H9 (cell line): Measurements from ENCODE around the gene CDCP1. TPM values are rescaled to one million over a fixed set of nuclear protein-coding genes. Genes with fewer than 3 reads are reported as not detected.

Source experiments
- DNase-seq: peaks from one replicate; pipeline ENCODE4 v3.0.0-alpha.2; 2017
- H2AFZ ChIP-seq: one replicate; pipeline ENCODE4 v1.6.1; 2013; ENCODE audit warnings: mild to moderate bottlenecking, low read length, control low read depth, moderate library complexity
- H2AK5ac ChIP-seq: 2 replicates; pipeline ENCODE4 v1.6.1; 2013; ENCODE audit warnings: low read length, control low read depth, mixed read lengths; ENCODE audit not compliant: insufficient read length
- H2BK120ac ChIP-seq: one replicate; pipeline ENCODE4 v1.6.1; 2013; ENCODE audit warnings: low read depth, mild to moderate bottlenecking, low read length, control low read depth, inconsistent platforms; ENCODE audit not compliant: poor library complexity, severe bottlenecking
- H2BK12ac ChIP-seq: 2 replicates; pipeline ENCODE4 v1.6.1; 2013; ENCODE audit warnings: low read length, control low read depth, mixed read lengths, low read depth; ENCODE audit not compliant: insufficient read length
- H2BK15ac ChIP-seq: 2 replicates; pipeline ENCODE4 v1.6.1; 2013; ENCODE audit warnings: low read depth, low read length, control low read depth
- H2BK20ac ChIP-seq: one replicate; pipeline ENCODE4 v1.6.1; 2013; ENCODE audit warnings: low read depth, mild to moderate bottlenecking, low read length, control low read depth, inconsistent platforms; ENCODE audit not compliant: poor library complexity, severe bottlenecking
- H2BK5ac ChIP-seq: 2 replicates; pipeline ENCODE4 v1.6.1; 2013; ENCODE audit warnings: low read length, control low read depth, mixed read lengths; ENCODE audit not compliant: insufficient read length
- H3K14ac ChIP-seq: 2 replicates; pipeline ENCODE4 v1.6.1; 2013; ENCODE audit warnings: low read length, control low read depth; ENCODE audit not compliant: insufficient read depth
- H3K18ac ChIP-seq: 2 replicates; pipeline ENCODE4 v1.6.1; 2013; ENCODE audit warnings: low read depth, mild to moderate bottlenecking, mixed read lengths, low read length, control low read depth; ENCODE audit not compliant: insufficient read length
- H3K23ac ChIP-seq: 2 replicates; pipeline ENCODE4 v1.6.1; 2013; ENCODE audit warnings: low read length, control low read depth, mixed read lengths, low read depth; ENCODE audit not compliant: insufficient read length
- H3K23me2 ChIP-seq: 2 replicates; pipeline ENCODE4 v1.6.1; 2013; ENCODE audit warnings: low read depth, mild to moderate bottlenecking, mixed read lengths, low read length, control low read depth; ENCODE audit not compliant: insufficient read length, poor library complexity, severe bottlenecking
- H3K27ac ChIP-seq: 2 replicates; pipeline ENCODE4 v1.5.1; 2013; ENCODE audit warnings: low read length, control low read depth, mixed read lengths, low read depth; ENCODE audit not compliant: insufficient read length
- H3K27me3 ChIP-seq: 2 replicates; pipeline ENCODE4 v1.6.1; 2013; ENCODE audit warnings: low read length, control low read depth, inconsistent platforms; ENCODE audit not compliant: insufficient read depth
- H3K4ac ChIP-seq: 2 replicates; pipeline ENCODE4 v1.6.1; 2013; ENCODE audit warnings: low read depth, mild to moderate bottlenecking, control low read depth, inconsistent platforms, low read length, moderate library complexity
- H3K4me1 ChIP-seq: 2 replicates; pipeline ENCODE4 v1.6.1; 2013; ENCODE audit warnings: low read length, control low read depth, inconsistent platforms; ENCODE audit not compliant: insufficient read depth
- H3K4me2 ChIP-seq: 2 replicates; pipeline ENCODE4 v1.6.1; 2013; ENCODE audit warnings: low read length, control low read depth, mixed read lengths; ENCODE audit not compliant: insufficient read length, insufficient read depth
- H3K56ac ChIP-seq: 2 replicates; pipeline ENCODE4 v1.6.1; 2013; ENCODE audit warnings: low read depth, mild to moderate bottlenecking, mixed read lengths, low read length, control low read depth; ENCODE audit not compliant: insufficient read length
- H3K79me1 ChIP-seq: 2 replicates; pipeline ENCODE4 v1.6.1; 2013; ENCODE audit warnings: low read depth, mild to moderate bottlenecking, moderate library complexity, low read length, control low read depth, inconsistent platforms; ENCODE audit not compliant: insufficient read depth, poor library complexity, severe bottlenecking
- H3K79me2 ChIP-seq: 2 replicates; pipeline ENCODE4 v1.6.1; 2013; ENCODE audit warnings: low read length, control low read depth, inconsistent platforms; ENCODE audit not compliant: insufficient read depth
- H3K9ac ChIP-seq: 2 replicates; pipeline ENCODE4 v1.6.1; 2013; ENCODE audit warnings: low read length, control low read depth, mixed read lengths; ENCODE audit not compliant: insufficient read length; ENCODE audit errors: extremely low read depth
- H3K9me3 ChIP-seq: one replicate; pipeline ENCODE4 v1.6.1; 2013; ENCODE audit warnings: low read depth, low read length, inconsistent platforms; ENCODE audit not compliant: control insufficient read depth
- H3T11ph ChIP-seq: one replicate; pipeline ENCODE4 v1.6.1; 2013; ENCODE audit warnings: mild to moderate bottlenecking, low read length, control low read depth, inconsistent platforms
- H4K20me1 ChIP-seq: one replicate; pipeline ENCODE4 v1.6.1; 2013; ENCODE audit not compliant: control insufficient read depth, insufficient read length, insufficient read depth
- H4K5ac ChIP-seq: 2 replicates; pipeline ENCODE4 v1.6.1; 2013; ENCODE audit warnings: low read depth, mild to moderate bottlenecking, mixed read lengths, low read length, control low read depth; ENCODE audit not compliant: insufficient read length
- H4K8ac ChIP-seq: replicated peaks from 2 replicates; pipeline ENCODE4 v1.6.1; 2013; ENCODE audit warnings: low read length, control low read depth, mixed read lengths, low read depth; ENCODE audit not compliant: insufficient read length
- H4K91ac ChIP-seq: 2 replicates; pipeline ENCODE4 v1.6.1; 2013; ENCODE audit warnings: low read depth, mild to moderate bottlenecking, moderate library complexity, mixed read lengths, low read length, control low read depth; ENCODE audit not compliant: insufficient read length
- H3K27ac Mint-ChIP-seq, 3 experiments: 2 replicates in 2 of 3; 3 replicates in 1 of 3; pipeline ENCODE4 v1.8.0; 2020 to 2021; ENCODE audit warnings: mixed read lengths in 3 of 3, mild to moderate bottlenecking in 1 of 3, moderate library complexity in 1 of 3
- H3K27me3 Mint-ChIP-seq: 2 replicates; pipeline ENCODE4 v1.8.0; 2021; ENCODE audit warnings: low read depth, mild to moderate bottlenecking, moderate library complexity, mixed read lengths
- H3K36me3 Mint-ChIP-seq, 3 experiments: 2 replicates in 2 of 3; 3 replicates in 1 of 3; pipeline ENCODE4 v1.8.0; 2020 to 2021; ENCODE audit warnings: low read depth in 3 of 3, mixed read lengths in 3 of 3; ENCODE audit not compliant: insufficient read depth in 1 of 3
- H3K4me1 Mint-ChIP-seq, 2 experiments: 2 replicates each; pipeline ENCODE4 v1.8.0; 2020; ENCODE audit warnings: mixed read lengths in 2 of 2
- H3K4me3 Mint-ChIP-seq, 2 experiments: 2 replicates in 1 of 2; 3 replicates in 1 of 2; pipeline ENCODE4 v1.8.0; 2020 to 2021; ENCODE audit warnings: mild to moderate bottlenecking in 2 of 2, mixed read lengths in 2 of 2, moderate library complexity in 1 of 2
- H3K9me3 Mint-ChIP-seq, 2 experiments: 2 replicates in 1 of 2; 3 replicates in 1 of 2; pipeline ENCODE4 v1.8.0; 2020; ENCODE audit warnings: mild to moderate bottlenecking in 2 of 2, mixed read lengths in 2 of 2, moderate library complexity in 1 of 2
- WGBS: extraction: QIAGEN DNeasy Blood & Tissue Kit; methylation state at CpG from one replicate; pipeline ENCODE4 v1.1.7; 2013; ENCODE audit warnings: missing lambda C conversion rate, low lambda C conversion rate, mixed read lengths; ENCODE audit not compliant: insufficient read length; ENCODE audit errors: extremely low coverage; 5-methylcytosine and 5-hydroxymethylcytosine counted together
- total RNA-seq: library from RNA; stranded (reverse); gene quantifications from 2 replicates; pipeline ENCODE4 v1.2.1, GENCODE V29; 2021
- TF ChIP-seq, protein P1 (sequence below): fragments of 200-600 bp; sonication (generic); conservative IDR thresholded peaks from 3 replicates; pipeline ENCODE4 v1.8.0; 2021; ENCODE audit warnings: antibody characterized with exemption, mild to moderate bottlenecking

CDCP1 gene
- total RNA-seq, 1 experiment from 2014 or later, result 12.9 TPM

DNA sequence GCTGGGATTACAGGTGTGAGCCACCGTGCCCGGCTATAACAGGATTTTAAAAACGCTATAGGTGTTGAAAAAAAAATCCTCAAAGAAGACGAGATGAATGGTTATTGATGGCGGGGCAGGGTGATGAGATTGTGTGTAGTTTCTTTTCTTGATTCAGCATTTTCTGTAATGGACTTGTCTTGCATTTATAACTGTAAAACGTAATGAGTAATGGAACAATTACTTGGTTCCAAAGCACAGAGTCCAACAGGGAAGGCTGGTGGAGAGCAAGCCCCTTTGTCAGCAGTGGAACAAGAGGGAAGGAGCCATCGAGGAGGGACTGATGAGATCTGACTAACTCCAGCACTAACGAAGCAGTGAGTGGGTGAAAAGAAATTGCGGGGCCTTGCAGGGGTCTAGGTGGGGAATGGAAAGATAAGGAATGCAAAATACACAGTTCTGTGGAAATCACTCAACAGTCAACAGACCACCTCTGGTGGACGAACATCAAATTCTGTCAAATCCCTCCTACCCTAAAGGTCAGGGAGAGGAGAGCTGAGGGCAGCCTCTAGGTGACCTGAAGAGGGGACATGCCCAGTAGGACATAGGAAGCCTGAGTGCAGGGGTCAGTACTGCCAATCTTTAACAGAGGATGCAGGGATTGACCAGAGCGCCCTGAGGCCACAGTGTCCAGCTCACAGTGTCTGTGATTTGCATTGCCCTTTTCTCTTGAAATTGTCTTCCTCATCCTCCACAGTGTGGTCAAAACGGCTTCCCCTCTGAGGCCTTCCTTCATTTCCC, 23.1 kb upstream of the CDCP1 start:
- no peak overlapping the region for H3K4me2 ChIP-seq
- no peak overlapping the region for H2BK120ac ChIP-seq
- H2BK15ac ChIP-seq, result no peak overlapping the region
- no peak overlapping the region for H2AFZ ChIP-seq
- H3K9me3 Mint-ChIP-seq, result peaks cover 0 to 3% of the 10 kb centered on the region in 2 experiments; a peak in 2 of 5 replicates
- no peaks in the 10 kb centered on the region for H3K79me1 ChIP-seq
- no peak overlapping the region for H2BK20ac ChIP-seq
- no peaks in the 10 kb centered on the region for H3K79me2 ChIP-seq
- no peaks in the 10 kb centered on the region for H3K27me3 ChIP-seq
- no peak overlapping the region for H4K8ac ChIP-seq
- H3K14ac ChIP-seq, result no peak overlapping the region; the same call in 1 of the 2 replicates
- H3K18ac ChIP-seq, result no peak overlapping the region
- H2AK5ac ChIP-seq, result no peak overlapping the region
- no peak overlapping the region for H3K56ac ChIP-seq
- H3K4me3 Mint-ChIP-seq, result no peak overlapping the region; a peak in 1 of 5 replicates
- peaks cover 0 to 11% (median 0%) of the 10 kb centered on the region in 3 experiments; a peak in 2 of 7 replicates for H3K36me3 Mint-ChIP-seq
- H2BK5ac ChIP-seq, result no peak overlapping the region
- no peak overlapping the region for H4K91ac ChIP-seq
- no CpG with 5 or more reads among the region's 12 CpGs for WGBS
- no peak overlapping the region for H3T11ph ChIP-seq
- no peak overlapping the region for H3K23ac ChIP-seq
- no peak overlapping the region for H2BK12ac ChIP-seq
- no peak overlapping the region for H4K5ac ChIP-seq
- H3K4me1 Mint-ChIP-seq, result peaks cover 19 to 24% of the 10 kb centered on the region in 2 experiments
- H3K27ac ChIP-seq, result no peak overlapping the region
- H4K20me1 ChIP-seq, result no peaks in the 10 kb centered on the region
- H3K4ac ChIP-seq, result no peak overlapping the region
- H3K27me3 Mint-ChIP-seq, result peaks cover 13% of the 10 kb centered on the region
- no peak overlapping the region; a peak in 1 of 7 replicates for H3K27ac Mint-ChIP-seq
- no peak overlapping the region for H3K9ac ChIP-seq
- H3K23me2 ChIP-seq, result no peaks in the 10 kb centered on the region
- TF ChIP-seq, protein P1, sequence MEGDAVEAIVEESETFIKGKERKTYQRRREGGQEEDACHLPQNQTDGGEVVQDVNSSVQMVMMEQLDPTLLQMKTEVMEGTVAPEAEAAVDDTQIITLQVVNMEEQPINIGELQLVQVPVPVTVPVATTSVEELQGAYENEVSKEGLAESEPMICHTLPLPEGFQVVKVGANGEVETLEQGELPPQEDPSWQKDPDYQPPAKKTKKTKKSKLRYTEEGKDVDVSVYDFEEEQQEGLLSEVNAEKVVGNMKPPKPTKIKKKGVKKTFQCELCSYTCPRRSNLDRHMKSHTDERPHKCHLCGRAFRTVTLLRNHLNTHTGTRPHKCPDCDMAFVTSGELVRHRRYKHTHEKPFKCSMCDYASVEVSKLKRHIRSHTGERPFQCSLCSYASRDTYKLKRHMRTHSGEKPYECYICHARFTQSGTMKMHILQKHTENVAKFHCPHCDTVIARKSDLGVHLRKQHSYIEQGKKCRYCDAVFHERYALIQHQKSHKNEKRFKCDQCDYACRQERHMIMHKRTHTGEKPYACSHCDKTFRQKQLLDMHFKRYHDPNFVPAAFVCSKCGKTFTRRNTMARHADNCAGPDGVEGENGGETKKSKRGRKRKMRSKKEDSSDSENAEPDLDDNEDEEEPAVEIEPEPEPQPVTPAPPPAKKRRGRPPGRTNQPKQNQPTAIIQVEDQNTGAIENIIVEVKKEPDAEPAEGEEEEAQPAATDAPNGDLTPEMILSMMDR, result no peak
- no peaks in the 10 kb centered on the region for H3K9me3 ChIP-seq
- DNase-seq, result no peak
- H3K4me1 ChIP-seq, result peaks cover 5% of the 10 kb centered on the region; the same call in 1 of the 2 replicates
